Stimulated activated CD4-positive, alpha-beta T cell treated with anti-CD3 and anti-CD28 coated beads, Interleukin-4, amount 100 ng/mL, for 48 hours (primary cell): ENCODE results near the gene NEURL1.
"Not testable (repeated sequence)": the region's sequence is repeated elsewhere in the genome, so short reads cannot be mapped to it uniquely, and the experiment has no call there.

Experiments used
- DNase-seq, 2 donors: peaks; one replicate each; pipeline ENCODE4 v3.0.0-alpha.2; 2020; ENCODE audit warnings: low read depth in 2 of 2

NEURL1 gene

DNA sequence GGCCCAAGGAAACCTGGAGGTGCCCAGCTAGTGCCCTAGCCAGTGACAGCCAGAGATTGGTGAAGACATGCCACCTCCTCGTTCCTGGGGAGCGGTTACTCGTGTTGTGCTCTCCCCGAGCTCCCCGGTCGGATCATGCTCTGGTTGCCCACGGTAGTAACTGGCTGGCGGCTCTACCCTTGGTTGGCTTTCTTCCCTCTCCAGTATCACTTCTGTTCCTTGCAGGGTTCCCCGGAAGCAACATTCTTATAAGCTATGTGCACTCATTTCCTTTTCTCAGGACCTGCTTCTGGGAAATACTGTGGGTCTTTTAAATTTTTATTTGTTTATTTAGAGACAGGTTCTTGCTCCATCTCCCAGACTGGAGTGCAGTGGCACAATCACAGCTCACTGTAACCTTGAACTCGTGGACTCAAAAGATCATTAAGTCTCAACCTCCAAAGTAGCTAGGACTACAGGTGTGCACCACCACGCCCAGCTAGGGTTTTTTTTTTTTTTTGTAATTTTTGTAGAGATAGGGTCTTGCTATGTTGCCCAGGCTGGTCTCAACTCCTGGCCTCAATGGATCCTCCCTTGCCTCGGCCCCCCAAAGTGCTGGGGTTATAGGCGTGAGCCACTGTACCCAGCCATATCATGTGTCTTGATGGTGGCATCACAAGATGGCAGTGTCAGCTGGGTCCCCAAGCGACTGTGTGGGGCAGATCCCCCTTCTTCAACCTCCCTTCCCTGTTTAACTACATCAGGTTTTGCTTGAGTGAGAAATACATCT lies 27.9 kb upstream of the NEURL1 start:
- no peak for DNase-seq

GRCh38 chr10:103466734-103467133 lies 26.8 kb upstream of the NEURL1 start:
- DNase-seq: no peak

- DNase-seq: no peak
These were observed 26.1 kb upstream of the NEURL1 start for GRCh38 chr10:103467406-103467805.

- no peak for DNase-seq
These were observed 24.3 kb upstream of the NEURL1 start for GRCh38 chr10:103469201-103469600.

GRCh38 chr10:103470761-103471653 lies 22.5 kb upstream of the NEURL1 start:
- DNase-seq: peak in 1 of 2 donors; percentile 46

DNA sequence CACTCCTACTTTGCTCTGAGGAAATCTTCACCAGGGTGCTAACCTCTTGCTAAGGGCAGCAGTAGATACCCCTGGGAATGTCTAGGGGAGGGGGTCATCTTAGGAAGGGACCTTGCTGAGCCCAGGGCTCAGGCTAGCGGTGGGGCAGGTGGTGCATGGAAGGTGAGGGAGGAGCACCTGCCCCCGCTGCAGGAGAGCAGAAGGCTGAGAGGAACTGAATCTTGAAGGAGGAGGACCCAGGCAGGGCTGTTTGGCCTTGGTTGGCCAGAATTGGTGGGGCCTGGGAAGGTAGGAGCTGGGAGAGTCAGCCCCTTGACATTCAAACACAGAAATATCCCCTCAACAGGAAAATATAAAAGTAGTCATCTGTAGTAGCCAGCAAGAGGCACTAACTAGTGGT lies 21.5 kb upstream of the NEURL1 start:
- DNase-seq: no peak

GRCh38 chr10:103473261-103473671 lies 20.2 kb upstream of the NEURL1 start:
- DNase-seq: no peak

GRCh38 chr10:103474077-103474476 lies 19.4 kb upstream of the NEURL1 start:
- no peak for DNase-seq

GRCh38 chr10:103475437-103475836 lies 18.1 kb upstream of the NEURL1 start:
- DNase-seq: no peak

DNA sequence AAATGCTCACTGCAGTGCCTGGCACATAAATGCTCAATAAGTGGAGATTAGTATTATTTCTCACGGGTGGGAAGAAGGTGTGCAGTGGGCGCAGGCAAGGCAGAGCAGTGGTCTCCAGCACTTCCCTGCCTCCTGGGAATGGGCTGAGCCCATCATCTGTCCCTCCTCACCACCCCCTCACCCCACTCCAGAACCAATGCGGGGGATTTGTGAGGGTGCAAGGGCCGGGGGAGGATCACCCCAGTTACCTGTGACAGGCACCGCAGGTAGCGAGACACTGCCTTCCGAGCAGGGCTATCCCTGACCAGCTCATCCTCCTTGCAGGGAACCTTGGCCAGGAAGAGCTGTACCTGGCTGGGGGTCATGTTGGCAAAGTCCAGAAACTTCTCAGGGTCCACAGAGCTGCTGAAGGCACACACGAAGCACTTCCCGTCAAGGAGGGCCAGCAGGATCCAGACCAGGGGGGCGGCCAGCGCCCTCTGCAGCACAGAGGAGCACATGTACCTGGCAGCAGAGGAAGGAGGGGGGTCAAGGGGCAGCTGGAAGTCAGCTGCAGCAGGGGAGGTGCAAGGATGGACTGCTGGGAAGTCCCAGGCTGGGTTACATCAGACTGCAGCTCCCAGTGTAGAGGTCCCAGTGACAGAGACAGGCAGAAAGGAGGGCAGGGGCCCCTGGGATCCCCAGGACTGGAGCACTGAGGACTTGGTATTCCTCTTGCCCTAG lies 17.3 kb upstream of the NEURL1 start:
- no peak for DNase-seq

DNA sequence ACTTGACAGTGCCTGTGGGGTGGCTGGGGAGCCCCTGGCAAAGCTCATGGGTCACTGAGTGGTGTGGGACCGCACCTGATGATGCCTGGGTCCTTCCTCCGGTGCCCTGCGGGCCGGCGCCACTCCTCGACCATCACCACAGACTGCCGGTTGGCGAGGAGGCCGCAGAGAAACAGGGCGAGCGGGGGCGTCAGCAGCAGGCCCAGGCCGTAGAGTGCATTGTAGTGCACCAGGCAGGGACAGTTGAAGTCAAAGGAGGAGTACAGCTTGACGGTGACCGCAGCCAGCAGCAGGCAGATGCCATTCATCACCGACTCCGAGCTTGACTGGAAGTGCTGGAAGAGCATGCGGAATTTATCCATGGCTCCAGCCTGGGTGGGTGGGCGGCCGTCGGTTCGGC lies 14.8 kb upstream of the NEURL1 start:
- no peak for DNase-seq

DNA sequence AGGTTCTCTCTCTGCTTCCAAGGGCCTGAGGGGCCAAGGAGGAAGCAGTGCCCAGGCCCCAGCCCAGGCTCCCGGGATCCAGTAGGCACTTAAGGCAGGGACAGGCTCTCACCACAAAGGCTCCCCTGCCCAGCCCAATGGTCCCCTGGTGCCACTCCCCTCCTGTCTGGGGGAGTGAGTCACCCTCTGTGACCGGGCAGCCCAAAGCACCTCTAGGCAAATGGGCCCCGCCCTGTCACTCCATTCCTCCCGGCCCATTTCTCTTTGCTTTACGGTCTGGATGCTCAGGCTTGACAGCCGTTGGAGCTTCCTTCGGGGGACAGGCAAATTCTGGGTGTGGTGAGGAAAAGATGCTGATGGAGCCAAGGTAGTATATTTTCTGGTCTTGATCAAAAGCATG lies 14.4 kb upstream of the NEURL1 start, which contains the start of gene CALHM3:
CALHM3 (minus strand) TSS at position 106 of the 400 bp plus-strand sequence. CDS start 208 bp downstream, outside the sequence.
- no peak for DNase-seq

GRCh38 chr10:103480521-103480920 lies 13.0 kb upstream of the NEURL1 start:
- DNase-seq: no peak

DNA sequence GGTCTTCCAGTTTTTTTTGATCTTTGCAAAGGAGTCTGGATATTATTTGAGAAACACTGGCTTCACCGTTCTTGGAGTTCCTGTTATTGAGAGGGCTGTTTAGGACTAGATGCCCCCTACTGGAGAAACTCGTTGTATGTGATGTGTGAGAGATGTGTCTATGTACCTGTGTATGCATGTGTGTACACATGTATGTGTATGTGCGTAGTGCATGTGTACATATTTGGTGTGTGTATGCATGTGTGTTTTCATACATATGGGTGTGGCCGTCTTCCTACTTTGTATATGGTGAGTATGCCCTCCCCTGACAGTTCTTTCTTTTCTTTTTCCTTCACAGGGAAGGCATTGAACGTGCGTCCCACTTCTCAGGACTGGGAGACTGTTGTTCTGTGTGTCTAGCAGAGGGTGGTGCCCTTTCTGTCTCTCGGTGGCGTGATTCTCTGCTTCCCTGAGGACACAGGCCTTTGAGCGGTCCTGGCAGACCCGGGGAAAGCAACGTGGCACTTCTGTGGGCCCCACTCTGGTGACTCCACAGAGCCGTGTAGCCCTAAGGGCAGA lies 11.5 kb upstream of the NEURL1 start:
- no peak for DNase-seq

DNA sequence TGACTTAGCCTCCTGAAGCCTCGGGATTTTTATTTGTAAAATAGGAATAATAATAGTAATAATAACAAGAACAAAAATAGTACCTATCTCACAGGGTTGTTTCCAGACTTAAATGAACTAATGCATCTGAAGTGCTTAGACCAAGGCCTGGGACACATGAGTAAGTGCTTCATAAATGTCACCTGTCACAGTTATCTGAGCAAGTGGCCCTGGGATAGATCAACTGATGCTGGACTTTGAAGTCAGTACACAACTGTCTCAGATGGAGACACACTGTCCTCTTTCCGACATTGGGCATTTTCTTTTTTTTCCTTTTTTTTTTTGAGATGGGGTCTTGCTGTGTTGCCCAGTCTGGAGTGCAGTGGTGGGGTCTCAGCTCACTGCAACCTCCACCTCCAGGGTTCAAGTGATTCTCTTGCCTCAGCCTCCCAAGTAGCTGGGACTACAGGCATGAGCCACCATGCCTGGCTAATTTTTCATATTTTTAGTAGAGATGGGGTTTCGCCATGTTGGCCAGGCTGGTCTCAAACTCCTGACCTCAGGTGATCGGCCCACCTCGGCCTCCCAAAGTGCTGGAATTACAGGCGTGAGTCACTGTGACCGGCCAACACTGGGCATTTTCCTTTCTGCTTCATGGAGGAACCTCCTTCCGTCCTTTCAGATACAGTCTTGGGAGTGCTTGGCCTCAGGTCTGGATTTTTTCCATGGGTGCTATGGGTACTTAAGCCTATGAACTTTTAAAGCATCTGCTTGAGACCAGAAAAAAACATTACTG lies 6.7 kb upstream of the NEURL1 start:
- not testable (repeated sequence) for DNase-seq

DNA sequence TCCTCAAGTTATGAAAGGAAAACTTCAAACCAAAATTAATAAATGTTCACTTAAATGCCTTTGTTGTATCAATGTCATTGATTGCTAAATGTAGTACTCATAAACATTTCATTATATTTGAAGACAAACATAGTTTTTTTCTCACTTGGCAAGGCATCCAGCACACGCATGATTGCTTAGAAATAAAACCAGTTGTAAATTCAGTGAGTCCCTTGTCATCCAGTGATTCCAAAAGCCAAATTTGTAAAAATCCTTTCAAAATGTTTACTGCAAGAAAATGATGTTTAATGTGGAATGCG lies 6.1 kb upstream of the NEURL1 start:
- no peak for DNase-seq

GRCh38 chr10:103490986-103491314 lies 2.6 kb upstream of the NEURL1 start:
- DNase-seq: no peak

DNA sequence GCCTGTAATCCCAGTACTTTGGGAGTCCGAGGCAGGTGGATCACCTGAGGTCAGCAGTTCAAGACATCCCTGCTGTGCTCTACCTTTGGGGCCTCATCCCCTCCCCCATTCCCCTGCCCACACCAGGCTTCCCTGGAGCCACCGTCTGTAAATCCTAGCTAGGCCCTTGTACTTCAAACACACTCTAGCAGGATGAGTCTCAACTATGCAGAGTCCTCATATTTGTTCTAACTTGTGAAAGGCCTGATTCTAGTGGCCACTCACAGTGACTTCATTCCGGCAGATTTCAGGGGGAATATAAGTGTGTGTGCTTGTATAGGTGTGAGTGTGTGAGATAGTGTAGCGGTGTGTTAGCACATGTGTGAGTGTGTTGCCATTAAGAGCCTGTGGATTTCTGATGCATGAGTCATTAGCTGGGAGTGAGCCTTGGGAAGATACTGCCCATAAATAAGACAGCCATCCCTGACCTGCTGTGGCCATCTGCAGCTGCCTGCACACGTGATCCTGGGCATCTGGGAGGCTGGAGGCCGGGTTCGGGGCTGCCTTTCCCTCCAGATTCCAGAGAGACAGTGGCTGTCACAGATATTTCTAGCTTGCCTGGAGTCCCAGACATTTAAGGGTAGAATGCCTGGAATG lies 1.7 kb upstream of the NEURL1 start:
- no peak for DNase-seq

DNA sequence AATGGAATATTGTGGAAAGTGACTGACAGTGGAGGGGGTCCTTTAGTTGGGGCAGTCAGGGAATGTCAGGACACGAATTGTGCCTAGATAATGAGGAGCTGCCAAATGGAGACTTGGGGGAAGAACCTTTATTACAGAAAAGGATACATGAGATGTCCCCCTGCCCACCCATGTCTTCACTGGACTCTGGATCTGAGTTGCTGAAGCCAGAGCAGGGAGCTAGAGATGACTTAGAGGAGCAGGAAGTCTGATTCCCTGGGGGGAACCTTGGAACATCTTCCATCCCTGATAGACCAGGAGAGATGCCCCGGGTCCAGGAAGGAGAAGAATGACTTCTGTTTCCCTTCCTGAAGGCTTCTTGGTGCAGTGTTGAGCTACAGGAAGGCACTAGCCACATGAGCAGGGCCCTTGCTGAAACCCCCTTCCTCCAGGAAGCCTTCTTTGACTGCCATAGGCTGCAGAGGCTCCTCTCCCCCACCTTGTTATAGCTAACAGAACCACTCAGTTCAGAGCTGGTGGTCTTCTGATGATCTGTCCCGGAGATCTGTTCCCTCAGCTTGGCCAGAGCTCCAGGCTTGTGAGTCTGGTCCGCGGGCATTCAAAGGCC lies 747 bp upstream of the NEURL1 start:
- no peak for DNase-seq
